Prostate gland (tissue), 2 donors: ENCODE results near the gene FOXF1.

Experiments
- CTCF ChIP-seq, 4 experiments: fragments of 200-600 bp in 2 of 4; fragments of 450-650 bp in 2 of 4; sonication (generic) in 2 of 4; IDR thresholded peaks; 1 replicate in 3 of 4; 2 replicates in 1 of 4; pipeline ENCODE4 v1.5.1; 2016 to 2019; ENCODE audit warnings: antibody characterized with exemption in 4 of 4, mild to moderate bottlenecking in 2 of 4, moderate library complexity in 2 of 4
- POLR2A ChIP-seq: fragments of 450-650 bp; IDR thresholded peaks from one replicate; pipeline ENCODE4 v1.6.1; 2016; ENCODE audit warnings: antibody characterized with exemption, mild to moderate bottlenecking

- TF ChIP-seq CTCF (IDR thresholded peaks at IDR 0.05) (no peak), POLR2A (no peak)
Observed at GRCh38 chr16:86495756-86496261, 14.5 kb upstream of the FOXF1 start.
